GM19328 (cell line): Measurements from ENCODE around the gene CCT2.

ENCODE experiments used
- ATAC-seq: cut with Tn5 transposase; IDR thresholded peaks from one replicate; pipeline ENCODE4 v1.9.1; 2021; ENCODE audit warnings: mild to moderate bottlenecking, moderate library complexity; ENCODE audit not compliant: unreplicated experiment

Gene CCT2

GRCh38 chr12:69639400-69640016 is 54.2 kb downstream of the CCT2 start:
- ATAC-seq: no peak

GRCh38 chr12:69641546-69641945 is 56.3 kb downstream of the CCT2 start:
- no peak for ATAC-seq

- no peak for ATAC-seq
Observed at GRCh38 chr12:69642531-69642930, 57.3 kb downstream of the CCT2 start.

GRCh38 chr12:69644511-69644910 is 59.3 kb downstream of the CCT2 start:
- no peak for ATAC-seq

- no peak for ATAC-seq
Observed at GRCh38 chr12:69645031-69645430, 59.8 kb downstream of the CCT2 start.

GRCh38 chr12:69647178-69647577 is 61.9 kb downstream of the CCT2 start:
- no peak for ATAC-seq

GRCh38 chr12:69648476-69648875 is 63.2 kb downstream of the CCT2 start:
- ATAC-seq: no peak

GRCh38 chr12:69649529-69649928 is 64.3 kb downstream of the CCT2 start:
- ATAC-seq: no peak
